Non-pigmented ciliary epithelial cell (primary cell): ENCODE measurements around the gene MACIR.

ENCODE experiments used
- DNase-seq: peaks from one replicate; pipeline ENCODE4 v3.0.0-alpha.2; 2010; ENCODE audit warnings: low read depth

MACIR gene

DNA sequence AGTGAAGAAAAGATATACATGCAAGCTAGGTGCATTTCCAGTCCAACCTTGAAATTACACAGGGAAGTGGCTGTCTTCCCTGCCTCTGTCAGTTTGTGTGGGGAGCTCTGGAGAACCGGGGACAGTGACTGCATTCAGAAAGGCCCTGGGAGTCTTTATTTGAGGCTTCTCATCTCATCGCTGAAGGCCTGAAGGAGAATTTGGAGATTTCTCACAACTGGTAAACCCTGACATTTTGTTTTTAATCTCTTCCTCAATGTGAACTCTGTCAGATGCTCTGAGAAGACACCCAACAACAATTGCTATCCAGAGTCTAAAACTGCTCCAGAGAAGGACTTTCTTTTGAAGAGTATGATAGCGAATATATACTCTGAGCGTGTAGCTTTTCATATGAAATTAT lies 33.0 kb downstream of the MACIR start:
- no peak for DNase-seq

DNA sequence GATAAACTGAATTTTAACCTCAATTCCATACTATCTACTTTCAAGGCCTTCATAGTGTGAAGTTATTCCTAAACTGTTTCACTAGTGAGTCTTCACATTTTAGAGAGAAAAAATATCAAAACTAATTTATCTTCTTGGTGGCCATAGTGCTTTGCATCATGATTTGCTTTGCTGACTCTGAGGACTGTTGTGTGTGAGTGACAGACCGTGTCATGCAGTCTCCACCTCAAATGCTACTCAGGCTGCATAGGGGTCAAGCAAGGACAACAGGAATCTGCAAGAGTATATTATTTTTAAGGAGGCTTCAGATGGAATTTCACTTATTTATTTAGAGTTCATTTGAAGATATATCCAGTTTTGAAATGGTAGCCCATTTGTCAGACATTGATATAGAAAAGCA lies 34.5 kb downstream of the MACIR start:
- DNase-seq, result no peak

DNA sequence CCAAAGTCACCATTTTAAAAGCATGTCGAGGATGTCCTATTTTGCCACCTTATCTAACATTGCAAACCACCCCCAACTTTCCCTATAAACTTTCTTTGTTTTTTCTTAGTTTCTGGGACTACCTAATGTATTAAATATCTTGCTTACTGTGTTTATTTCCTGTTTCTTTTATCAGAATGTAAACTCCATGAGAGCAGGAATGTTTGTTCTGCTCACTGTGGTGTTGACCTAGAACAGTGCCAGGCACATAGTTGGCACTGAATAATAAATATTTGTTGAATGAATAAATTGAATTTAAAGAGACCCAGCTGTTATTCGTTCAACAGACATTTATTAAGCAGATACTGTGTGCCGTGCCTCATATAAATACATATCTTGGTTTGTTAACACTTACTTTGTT lies 35.2 kb downstream of the MACIR start:
- no peak for DNase-seq

- no peak for DNase-seq
Measured at GRCh38 chr5:103294906-103295305, 36.3 kb downstream of the MACIR start.

DNA sequence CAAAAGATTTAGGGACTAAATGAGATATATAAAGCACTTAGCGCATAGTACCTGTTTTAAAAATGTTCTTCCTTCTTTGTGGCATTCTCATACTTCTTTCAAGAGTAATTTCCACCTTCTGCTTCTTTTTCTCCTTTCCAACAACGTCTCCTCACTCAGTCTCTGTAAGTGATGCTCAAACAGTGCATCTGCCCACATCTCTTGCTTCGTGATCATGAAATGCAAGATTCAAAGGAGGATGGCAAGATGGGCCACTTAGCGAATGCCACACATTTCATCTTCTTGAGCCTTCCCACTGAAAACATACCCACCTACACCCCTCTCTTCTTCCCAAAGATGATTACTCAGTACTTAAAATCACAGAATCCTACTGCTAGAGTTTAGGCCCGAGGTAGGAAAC lies 36.9 kb downstream of the MACIR start:
- DNase-seq, result no peak

GRCh38 chr5:103295871-103296270 lies 37.3 kb downstream of the MACIR start:
- DNase-seq, result no peak

- DNase-seq, result no peak
Measured at GRCh38 chr5:103298117-103298516, 39.6 kb downstream of the MACIR start.

GRCh38 chr5:103298607-103299188 lies 40.1 kb downstream of the MACIR start:
- no peak for DNase-seq

- no peak for DNase-seq
Measured at GRCh38 chr5:103305809-103306208, 47.2 kb downstream of the MACIR start.

GRCh38 chr5:103307470-103307869 lies 48.9 kb downstream of the MACIR start:
- no peak for DNase-seq

- no peak for DNase-seq
Measured at GRCh38 chr5:103308774-103309173, 50.2 kb downstream of the MACIR start.

- DNase-seq, result no peak
Measured at GRCh38 chr5:103313056-103313455, 54.5 kb downstream of the MACIR start.

- no peak for DNase-seq
Measured at GRCh38 chr5:103315455-103315854, 56.9 kb downstream of the MACIR start.

GRCh38 chr5:103327451-103327850 lies 68.9 kb downstream of the MACIR start:
- DNase-seq, result no peak

DNA sequence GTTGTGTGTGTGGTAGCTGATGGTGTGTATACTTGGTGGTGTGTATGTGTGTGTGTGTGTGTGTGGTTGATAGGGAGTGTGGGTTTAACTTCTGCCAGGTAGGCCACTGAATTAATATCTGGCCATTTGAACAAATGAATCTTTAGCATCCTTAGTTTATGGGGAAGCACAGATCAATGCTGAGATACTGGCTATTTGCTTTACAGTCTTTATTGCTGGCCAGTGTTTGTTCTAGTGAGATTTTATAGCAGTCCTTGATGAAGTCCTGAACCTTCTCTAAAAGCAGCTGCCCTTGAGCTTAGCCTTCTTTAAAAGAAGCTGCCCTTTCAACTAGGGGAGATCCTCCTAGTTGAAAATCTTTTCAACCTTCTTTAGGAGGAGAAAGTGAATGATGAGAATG lies 69.3 kb downstream of the MACIR start:
- no peak for DNase-seq
